ENCODE measurements around the gene MYO1G.

- TF ChIP-seq POLR2A (IDR thresholded peaks at IDR 0.05) (no peak), POLR2AphosphoS5 (IDR thresholded peaks at IDR 0.05) (no peak), EP300 (IDR thresholded peaks at IDR 0.05; ENCODE audit: low read depth) (no peak)
- TF ChIP-seq, protein P1, sequence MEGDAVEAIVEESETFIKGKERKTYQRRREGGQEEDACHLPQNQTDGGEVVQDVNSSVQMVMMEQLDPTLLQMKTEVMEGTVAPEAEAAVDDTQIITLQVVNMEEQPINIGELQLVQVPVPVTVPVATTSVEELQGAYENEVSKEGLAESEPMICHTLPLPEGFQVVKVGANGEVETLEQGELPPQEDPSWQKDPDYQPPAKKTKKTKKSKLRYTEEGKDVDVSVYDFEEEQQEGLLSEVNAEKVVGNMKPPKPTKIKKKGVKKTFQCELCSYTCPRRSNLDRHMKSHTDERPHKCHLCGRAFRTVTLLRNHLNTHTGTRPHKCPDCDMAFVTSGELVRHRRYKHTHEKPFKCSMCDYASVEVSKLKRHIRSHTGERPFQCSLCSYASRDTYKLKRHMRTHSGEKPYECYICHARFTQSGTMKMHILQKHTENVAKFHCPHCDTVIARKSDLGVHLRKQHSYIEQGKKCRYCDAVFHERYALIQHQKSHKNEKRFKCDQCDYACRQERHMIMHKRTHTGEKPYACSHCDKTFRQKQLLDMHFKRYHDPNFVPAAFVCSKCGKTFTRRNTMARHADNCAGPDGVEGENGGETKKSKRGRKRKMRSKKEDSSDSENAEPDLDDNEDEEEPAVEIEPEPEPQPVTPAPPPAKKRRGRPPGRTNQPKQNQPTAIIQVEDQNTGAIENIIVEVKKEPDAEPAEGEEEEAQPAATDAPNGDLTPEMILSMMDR (IDR thresholded peaks at IDR 0.05): no peak
These were observed 42.9 kb upstream of the MYO1G start for GRCh38 chr7:45021604-45022296.
